GM18505 (cell line): ENCODE measurements around the gene POLDIP2.
A peak's percentile ranks its signal among the peaks of the same experiment; 100 is the strongest.

Experiments used
- ATAC-seq: cut with Tn5 transposase; IDR thresholded peaks from one replicate; pipeline ENCODE4 v1.9.1; 2021; ENCODE audit not compliant: unreplicated experiment
- POLR2A ChIP-seq: IDR thresholded peaks from 4 replicates; pipeline ENCODE4 v1.6.1; 2011; ENCODE audit warnings: borderline replicate concordance; ENCODE audit not compliant: insufficient read depth, insufficient read length; ENCODE audit errors: extremely low read depth

The POLDIP2 gene

GRCh38 chr17:28379814-28380801 is 22.8 kb upstream of the POLDIP2 start:
- ATAC-seq: no peak
- TF ChIP-seq POLR2A: no peak

- ATAC-seq: no peak
- no peak for TF ChIP-seq POLR2A
Measured at GRCh38 chr17:28372945-28373274, 15.6 kb upstream of the POLDIP2 start.

DNA sequence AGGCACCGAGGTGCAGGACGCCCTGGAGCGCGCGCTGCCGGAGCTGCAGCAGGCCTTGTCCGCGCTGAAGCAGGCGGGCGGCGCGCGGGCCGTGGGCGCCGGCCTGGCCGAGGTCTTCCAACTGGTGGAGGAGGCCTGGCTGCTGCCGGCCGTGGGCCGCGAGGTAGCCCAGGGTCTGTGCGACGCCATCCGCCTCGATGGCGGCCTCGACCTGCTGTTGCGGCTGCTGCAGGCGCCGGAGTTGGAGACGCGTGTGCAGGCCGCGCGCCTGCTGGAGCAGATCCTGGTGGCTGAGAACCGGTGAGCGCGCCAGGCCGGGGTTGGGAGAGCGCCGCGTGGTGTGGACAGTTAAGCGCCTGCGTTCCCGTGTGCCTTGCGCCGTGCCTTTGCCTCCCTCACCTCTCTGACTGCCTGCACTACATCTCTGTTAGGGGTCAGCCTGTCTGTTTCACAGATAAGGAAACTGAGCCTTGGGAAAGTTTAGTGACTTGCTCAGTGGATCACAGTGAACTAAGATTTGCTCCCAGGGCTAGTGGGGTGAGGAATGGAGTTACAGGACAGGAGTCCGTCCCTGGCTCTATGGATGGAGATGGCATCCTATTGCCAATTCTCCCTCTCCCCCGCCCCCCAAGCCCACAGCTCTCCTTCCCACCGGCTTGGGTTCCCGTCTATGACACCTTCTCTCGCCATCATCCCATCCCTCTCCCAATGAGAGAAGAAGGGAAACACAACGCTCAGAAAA is 15.0 kb upstream of the POLDIP2 start:
- no peak for ATAC-seq

GRCh38 chr17:28371245-28372202 is 14.2 kb upstream of the POLDIP2 start, which contains the start of gene SARM1:
Gene SARM1, plus strand, starts transcription at chr17:28371694. Its CDS starts 339 bp downstream, at chr17:28372033.
- peak; percentile 40 for TF ChIP-seq POLR2A
- ATAC-seq: peak; percentile 65

More for the DNA sequence above, 15.0 kb upstream of the POLDIP2 start:
- no peak for TF ChIP-seq POLR2A

DNA sequence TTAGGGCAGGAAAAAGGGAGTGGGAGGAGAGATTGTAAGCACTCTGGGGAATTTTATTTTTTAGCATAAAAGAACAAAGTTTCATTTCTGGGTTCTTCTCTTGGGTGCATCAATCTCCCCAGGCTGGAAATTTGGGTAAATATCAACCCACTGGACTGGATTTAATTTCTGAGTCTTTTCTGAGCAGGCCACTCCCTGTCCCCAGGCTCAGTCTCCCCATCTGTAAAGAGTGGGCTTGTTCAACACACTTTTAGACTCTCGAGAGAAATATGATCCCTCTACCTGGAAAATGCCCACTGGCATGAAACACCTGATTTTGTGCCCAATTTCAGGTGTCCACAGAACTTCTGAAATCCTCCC is 13.4 kb upstream of the POLDIP2 start:
- no peak for TF ChIP-seq POLR2A
- no peak for ATAC-seq

DNA sequence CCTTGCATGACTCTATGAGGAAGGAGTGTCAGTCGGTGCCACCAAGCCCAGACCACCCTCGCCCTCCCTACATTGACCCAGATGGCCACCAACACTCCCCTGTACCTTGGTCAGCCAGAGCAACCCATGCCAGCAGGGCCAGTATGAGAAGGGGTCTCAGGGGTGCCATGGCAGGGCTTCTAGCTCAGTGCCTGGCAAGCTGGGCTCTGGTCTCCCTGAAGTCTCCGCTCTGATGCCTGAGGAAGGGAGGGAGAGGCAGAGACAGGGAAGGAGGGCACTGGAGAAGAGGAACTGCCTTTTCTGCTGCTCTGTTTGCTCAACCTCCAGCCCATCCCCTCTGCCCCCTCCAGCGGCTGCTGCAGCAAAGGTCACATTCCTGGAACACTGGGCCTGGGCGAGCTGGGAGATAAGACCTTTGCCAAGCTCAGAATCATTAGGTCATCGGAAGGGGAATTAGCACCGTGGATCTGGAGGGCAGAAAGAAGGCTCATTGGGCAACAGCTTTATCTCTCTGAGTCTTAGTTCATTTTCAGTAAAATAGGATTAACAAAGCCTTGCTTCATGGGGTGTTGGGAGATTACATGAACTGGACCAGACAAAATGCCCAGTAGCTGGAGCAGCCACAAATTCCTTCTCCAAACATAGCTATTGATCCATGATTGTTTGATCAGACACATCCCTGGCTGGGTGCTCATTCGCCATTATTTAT is 12.9 kb upstream of the POLDIP2 start, which contains the start of gene VTN:
VTN (minus strand) TSS at position 273 of the 709 bp plus-strand sequence; CDS start at position 169, 104 bp downstream.
- no peak for TF ChIP-seq POLR2A
- no peak for ATAC-seq

DNA sequence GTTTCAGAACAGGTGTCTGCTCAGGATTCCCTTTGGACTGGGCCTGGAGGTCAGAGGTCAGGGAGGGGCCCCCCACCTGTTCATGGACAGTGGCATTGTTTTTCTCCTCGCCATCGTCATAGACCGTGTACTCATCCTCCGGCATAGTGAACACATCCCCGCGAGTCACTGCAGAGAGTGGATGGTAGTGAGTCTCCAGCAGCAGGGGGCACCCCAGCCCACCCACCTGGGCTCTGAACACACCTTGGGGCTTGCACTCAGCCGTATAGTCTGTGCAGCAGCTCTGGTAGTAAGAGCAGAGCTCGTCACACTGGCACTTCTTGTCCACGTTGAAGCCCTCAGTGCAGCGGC is 12.3 kb upstream of the POLDIP2 start:
- no peak for ATAC-seq

GRCh38 chr17:28368915-28369683 is 11.8 kb upstream of the POLDIP2 start:
- no peak for TF ChIP-seq POLR2A
- ATAC-seq: no peak

More for the DNA sequence above, 12.3 kb upstream of the POLDIP2 start:
- TF ChIP-seq POLR2A: no peak

DNA sequence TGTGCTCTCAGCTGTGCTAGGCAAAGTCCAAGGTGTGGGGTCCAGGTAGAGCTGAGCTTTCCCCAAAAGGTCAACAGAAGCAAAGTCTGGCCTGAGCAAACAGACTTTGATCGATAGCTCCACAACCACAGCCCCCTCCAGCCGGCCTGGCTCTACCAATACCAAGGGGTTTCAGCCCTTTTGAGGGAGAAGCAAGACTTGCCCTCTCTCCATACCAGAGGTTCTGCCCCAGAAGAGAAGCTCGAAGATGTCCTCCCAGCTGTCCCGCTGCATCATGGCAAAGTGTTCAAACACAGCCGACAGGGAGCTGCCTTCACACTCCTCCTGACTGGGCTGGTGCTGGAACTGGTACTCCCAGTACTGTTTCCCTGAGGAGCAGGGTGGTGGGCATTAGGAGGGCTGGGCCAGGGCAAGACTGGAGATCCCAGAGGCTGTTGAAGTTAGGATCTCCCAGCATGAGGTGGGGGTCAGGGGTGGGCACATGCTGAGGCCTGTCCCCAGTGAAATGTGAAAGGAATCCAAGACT is 11.0 kb upstream of the POLDIP2 start:
- TF ChIP-seq POLR2A: no peak
- ATAC-seq: no peak

DNA sequence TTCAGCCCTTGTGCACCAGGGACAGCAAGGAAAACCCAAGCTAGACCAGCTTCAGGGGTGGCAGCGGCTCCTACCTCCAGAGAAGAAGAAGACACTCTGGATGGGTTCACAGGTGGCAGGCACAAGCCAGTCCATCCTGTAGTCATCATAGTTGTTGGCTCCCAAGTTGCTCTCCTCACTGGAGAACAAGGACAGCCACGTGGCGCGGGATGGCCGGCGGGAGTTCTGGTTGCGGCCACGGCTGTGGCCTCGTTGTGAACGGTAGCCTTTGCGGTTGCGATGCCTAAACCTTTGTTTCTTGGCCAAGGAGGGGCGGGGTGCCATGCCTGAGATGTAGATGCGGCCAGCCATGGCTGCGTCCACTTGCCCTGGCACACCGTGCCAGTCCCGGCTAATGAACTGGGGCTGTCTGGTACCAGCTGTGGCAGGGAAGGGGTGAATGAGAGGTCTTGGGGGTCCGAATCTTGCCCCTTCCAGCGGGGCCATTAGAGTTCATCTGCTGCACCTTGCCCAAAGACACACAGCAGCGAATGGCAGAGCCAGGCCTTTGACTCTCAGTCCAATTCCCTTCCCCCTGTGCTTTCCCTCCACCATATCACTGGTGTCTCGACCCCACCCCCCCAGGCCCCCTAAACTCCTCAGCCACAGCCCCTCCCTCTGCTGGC is 10.4 kb upstream of the POLDIP2 start:
- ATAC-seq: no peak
- TF ChIP-seq POLR2A: no peak

GRCh38 chr17:28366605-28367004 is 9.3 kb upstream of the POLDIP2 start:
- no peak for ATAC-seq
- TF ChIP-seq POLR2A: no peak

DNA sequence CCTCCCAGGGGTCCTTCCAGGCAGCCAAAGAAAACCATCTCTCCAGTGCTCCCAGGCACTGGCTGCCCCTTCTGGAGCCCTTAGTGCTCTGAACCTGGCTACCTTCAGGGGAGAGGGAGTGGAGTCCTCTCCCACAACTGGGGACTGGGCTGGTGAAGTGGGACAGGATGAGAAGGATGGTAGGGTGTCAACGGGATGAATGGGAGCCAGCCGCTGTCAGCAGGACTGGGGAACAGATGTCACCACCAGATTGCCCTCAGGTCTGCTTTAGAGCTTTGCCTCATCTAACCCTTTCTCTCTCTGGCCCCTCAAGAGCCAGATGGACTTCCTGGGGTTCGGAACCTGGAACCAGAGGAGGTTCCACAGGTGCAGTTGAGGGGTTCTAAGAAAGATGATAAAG is 8.2 kb upstream of the POLDIP2 start:
- no peak for TF ChIP-seq POLR2A
- no peak for ATAC-seq
